Measurements from ENCODE around the gene THEM5.

DNA sequence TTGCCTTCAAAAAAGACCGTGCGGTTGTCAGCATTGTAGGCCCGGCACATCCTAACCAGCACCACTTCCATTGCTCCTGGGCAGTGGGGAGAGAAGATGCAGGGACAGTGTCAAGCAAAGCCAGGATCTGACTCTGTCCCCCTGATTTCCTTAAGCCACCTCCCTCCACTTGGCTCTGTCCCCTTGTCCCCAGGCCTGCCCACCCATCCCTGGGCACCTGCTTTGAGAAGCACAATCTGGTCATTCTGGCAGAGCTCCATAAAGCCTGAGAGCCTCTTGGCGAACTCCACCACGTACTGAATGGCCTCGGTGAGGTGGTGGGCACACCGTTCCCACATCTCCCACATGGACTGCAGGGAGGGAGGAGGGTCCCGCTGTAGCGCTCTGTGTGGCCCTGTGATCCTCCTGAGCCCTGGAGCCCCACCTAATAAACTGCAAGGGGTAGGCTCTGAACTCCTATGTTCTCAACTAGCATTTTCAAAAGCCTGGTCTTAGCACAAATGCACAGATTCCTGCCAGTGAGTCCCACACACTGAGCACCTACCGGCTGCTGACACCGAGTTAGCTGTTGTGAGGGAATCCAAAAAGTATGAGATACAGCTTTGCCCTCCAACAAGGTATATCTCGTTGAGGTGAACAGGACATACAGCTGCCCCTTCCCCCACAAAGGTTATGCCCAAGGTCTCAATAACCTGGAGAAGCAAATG, 40.1 kb downstream of the THEM5 start:
- TF ChIP-seq GATA2 (IDR thresholded peaks at IDR 0.05; ENCODE audit: low read depth, low read length) (no peak), GATA3 (IDR thresholded peaks at IDR 0.05; ENCODE audit: low read depth, low read length) (no peak)
